Glomerular visceral epithelial cell (primary cell): ENCODE results near the gene SPATA25.

Source experiments
- DNase-seq: peaks from one replicate; pipeline ENCODE4 v3.0.0-alpha.2; 2016; ENCODE audit errors: extremely low spot score

Gene SPATA25

GRCh38 chr20:45866454-45866853 lies 21.0 kb downstream of the SPATA25 start:
- DNase-seq: no peak

DNA sequence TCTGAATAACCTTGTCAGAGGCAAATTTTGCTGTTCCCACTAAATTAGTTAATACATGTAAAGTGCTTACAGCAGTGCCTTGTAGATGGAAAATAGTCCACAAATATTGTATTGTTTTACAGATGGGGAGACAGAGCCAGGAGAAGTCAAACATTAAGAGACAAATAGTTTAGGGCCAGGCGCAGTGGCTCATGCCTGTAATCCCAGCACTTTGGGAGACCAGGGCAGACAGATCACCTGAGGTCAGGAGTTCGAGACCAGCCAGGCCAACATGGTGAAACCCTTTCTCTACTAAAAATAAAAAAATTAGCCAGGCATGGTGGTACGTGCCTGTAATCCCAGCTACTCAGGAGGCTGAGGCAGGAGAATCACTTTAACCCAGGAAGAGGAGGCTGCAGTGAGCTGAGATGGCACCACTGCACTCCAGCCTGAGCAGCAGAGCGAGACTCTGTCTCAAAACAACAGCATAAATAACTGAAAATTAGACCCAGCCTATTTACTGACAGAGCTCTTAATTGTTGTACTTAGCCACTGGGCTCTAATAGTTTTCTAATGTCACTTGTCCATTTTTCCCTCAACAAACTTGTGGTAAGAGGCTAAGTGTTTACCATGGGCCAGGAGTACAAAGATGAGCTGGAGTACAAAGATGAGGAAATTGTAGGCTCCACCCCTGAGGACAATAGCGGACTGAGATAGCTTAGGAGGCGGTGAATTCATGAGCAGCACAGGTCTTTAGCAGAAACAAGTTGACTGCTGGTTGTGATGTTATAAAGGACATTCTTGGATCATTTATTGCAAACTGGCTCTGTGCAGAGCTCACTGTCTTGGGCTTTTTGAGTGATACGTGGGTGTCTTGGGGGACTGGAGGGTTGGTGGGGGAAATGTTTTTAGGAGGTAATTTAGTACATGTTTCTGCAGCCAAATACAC lies 23.6 kb downstream of the SPATA25 start:
- no peak for DNase-seq

- peak; percentile 34 for DNase-seq
Measured at GRCh38 chr20:45861221-45862075, 26.0 kb downstream of the SPATA25 start.

GRCh38 chr20:45860560-45861220 lies 26.7 kb downstream of the SPATA25 start:
- no peak for DNase-seq

DNA sequence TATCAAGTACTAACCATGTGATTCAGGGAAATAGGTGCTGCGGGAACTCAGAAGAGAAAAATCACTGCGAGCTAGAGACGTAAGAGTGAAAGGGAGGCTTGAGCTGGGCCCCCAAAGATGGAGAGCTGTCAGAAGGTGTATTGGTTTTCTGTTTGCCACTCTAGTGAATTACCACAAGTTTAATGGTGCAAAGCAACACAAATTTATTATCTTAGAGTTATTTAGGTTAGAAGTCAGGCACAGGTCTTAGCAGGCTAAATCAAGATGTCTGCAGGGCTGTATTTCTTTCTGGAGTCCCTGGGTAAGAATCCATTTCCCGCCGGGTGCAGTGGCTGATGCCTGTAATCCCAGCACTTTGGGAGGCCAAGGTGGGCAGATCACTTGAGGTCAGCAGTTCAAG lies 27.5 kb downstream of the SPATA25 start:
- no peak for DNase-seq

DNA sequence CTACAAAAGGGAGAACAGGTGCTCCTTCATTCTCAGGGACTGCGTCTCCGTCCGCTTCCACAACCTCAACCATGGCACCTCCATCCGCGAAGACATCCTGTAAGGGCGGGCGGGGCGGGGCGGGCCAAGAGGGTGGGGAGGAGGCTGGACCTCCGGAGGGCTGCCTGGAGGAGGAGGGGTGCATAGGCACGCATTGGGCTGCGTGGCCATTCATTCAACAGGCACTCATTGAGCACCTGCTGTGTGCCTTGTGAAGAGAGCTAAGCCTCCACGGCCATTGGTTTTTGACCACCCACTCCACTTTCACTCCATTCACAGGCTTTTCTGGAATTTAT lies 29.6 kb downstream of the SPATA25 start:
- no peak for DNase-seq

GRCh38 chr20:45857114-45857881 lies 30.1 kb downstream of the SPATA25 start, which contains the start of the genes ACOT8 and ZSWIM3:
Gene ACOT8, minus strand, starts transcription at chr20:45857392. Its CDS starts 77 bp downstream, at chr20:45857315.
Gene ZSWIM3, plus strand, starts transcription at chr20:45857614. Its CDS starts 212 bp downstream, at chr20:45857826.
- DNase-seq: peak; percentile 100

DNA sequence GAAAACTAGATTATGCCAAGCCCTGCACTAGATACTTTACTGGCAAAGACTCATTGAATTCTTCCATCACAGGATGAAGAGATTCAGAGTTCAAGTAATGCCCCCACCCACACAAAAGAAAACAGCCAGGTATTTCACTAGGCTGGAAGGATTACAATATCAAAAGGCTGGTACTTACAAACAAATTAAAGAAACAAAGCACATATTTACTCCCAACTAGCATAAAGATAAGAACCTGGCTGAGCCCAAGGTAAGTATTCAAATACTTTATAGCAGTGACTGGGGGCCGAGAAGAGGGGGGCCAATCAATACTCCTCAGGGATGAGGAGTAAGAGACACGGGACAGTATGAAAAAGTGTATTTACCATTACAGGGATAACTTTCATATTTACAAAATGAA lies 33.9 kb downstream of the SPATA25 start:
- no peak for DNase-seq

GRCh38 chr20:45852326-45852725 lies 35.1 kb downstream of the SPATA25 start:
- DNase-seq: no peak

DNA sequence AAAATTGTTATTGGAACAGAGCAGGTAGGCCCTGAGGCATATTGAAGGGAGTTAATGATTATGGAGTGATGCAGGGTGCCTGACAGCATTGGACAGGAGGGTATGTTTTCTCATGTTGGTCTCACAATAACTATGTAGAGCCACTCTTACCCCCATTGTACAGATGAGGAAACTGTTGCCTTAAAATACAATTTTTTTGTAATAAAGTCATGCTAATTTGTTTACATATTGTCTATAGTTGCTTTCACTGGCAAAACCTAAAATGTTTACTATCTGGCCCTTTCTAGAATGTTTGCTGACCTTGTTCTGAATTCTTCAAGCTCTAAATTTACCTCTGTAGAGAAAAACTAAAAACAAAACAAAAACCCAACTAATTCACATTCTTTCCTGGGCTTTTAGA lies 35.9 kb downstream of the SPATA25 start:
- no peak for DNase-seq

DNA sequence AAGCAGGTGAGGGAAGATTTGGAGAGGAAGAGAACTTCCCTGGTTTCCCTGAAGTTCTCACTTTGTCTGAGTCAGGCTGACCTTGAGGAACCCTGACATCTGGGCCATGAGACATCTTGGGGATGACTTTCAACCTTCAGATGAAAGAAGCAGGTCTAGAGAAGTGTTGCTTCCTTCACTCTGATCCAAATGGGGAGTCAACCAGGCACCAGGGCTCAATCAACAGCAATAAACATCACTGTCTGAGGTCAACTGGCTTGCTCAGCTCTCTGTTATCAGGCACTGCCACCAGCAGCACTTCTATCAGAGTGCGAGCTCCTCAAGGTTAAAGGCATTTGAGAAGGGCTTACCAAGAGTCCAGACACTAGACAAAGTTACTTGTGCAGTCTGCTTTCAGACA lies 36.5 kb downstream of the SPATA25 start:
- no peak for DNase-seq

GRCh38 chr20:45850238-45850637 lies 37.2 kb downstream of the SPATA25 start:
- DNase-seq: no peak

GRCh38 chr20:45848969-45849582 lies 38.3 kb downstream of the SPATA25 start:
- DNase-seq: no peak

- no peak for DNase-seq
Measured at GRCh38 chr20:45848421-45848820, 39.0 kb downstream of the SPATA25 start.

DNA sequence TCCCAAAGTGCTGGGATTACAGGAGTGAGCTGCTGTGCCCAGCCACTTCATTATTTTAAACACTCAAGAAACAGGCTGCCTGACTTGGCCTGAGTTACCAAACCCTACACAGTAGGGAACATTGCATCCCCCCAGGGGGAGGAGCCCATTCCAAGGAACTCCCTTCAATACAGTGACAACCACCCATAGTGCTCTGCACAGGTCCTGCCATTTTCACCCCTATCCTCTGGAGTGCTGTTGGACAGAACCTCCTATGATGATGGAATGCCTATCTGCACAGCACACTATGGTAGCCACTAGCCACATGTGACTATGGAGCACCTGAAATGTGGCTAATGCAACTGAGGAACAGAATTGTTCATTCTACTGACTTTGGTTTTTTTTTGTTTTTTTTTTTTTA lies 42.0 kb downstream of the SPATA25 start:
- DNase-seq: no peak

- DNase-seq: no peak
Measured at GRCh38 chr20:45843506-45843905, 43.9 kb downstream of the SPATA25 start.

GRCh38 chr20:45842169-45842812 lies 45.1 kb downstream of the SPATA25 start:
- no peak for DNase-seq

- no peak for DNase-seq
Measured at GRCh38 chr20:45841407-45842129, 45.9 kb downstream of the SPATA25 start.

DNA sequence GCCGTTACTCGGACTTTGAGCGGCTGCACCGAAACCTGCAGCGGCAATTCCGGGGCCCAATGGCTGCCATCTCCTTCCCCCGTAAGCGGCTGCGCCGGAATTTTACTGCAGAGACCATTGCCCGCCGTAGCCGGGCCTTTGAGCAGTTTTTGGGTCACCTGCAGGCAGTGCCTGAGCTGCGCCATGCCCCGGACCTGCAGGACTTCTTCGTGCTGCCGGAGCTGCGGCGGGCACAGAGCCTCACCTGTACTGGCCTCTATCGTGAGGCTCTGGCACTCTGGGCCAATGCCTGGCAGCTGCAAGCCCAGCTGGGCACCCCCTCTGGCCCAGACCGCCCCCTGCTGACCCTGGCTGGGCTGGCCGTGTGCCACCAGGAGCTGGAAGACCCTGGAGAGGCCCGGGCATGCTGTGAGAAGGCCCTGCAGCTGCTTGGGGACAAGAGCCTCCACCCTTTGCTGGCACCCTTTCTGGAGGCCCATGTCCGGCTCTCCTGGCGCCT lies 46.7 kb downstream of the SPATA25 start:
- no peak for DNase-seq
